ENCODE measurements around the gene TM4SF18.
"Not testable (repeated sequence)": the region's sequence is repeated elsewhere in the genome, so short reads cannot be mapped to it uniquely, and the experiment has no call there.

Gene TM4SF18, protein sequence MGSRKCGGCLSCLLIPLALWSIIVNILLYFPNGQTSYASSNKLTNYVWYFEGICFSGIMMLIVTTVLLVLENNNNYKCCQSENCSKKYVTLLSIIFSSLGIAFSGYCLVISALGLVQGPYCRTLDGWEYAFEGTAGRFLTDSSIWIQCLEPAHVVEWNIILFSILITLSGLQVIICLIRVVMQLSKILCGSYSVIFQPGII

GRCh38 chr3:149333176-149333859, at the start of gene TM4SF18:
Gene TM4SF18, minus strand, starts transcription at chr3:149333636. Its CDS starts 254 bp downstream, at chr3:149333382.
- no peak for DNase-seq

- DNase-seq, result no peak
Observed at GRCh38 chr3:149382518-149382917, 49.1 kb upstream of the TM4SF18 start.

DNA sequence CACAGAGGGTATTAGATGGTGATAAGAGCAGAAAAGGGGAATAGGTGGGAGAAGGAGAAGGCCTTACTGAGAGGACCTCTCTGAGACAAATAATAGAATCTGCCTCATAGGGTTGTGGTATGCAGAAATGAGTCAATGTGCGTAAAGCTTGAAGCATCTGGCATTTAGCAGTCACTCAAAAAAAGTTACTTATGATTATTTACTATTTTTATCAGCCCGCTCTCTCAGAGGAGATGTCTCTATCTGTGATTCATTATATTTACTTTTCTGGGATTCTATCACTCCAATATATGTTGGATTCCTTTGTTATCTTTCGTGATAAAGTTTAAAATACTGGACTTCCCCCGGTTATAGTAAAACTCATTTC, 48.6 kb upstream of the TM4SF18 start:
- DNase-seq, result no peak

DNA sequence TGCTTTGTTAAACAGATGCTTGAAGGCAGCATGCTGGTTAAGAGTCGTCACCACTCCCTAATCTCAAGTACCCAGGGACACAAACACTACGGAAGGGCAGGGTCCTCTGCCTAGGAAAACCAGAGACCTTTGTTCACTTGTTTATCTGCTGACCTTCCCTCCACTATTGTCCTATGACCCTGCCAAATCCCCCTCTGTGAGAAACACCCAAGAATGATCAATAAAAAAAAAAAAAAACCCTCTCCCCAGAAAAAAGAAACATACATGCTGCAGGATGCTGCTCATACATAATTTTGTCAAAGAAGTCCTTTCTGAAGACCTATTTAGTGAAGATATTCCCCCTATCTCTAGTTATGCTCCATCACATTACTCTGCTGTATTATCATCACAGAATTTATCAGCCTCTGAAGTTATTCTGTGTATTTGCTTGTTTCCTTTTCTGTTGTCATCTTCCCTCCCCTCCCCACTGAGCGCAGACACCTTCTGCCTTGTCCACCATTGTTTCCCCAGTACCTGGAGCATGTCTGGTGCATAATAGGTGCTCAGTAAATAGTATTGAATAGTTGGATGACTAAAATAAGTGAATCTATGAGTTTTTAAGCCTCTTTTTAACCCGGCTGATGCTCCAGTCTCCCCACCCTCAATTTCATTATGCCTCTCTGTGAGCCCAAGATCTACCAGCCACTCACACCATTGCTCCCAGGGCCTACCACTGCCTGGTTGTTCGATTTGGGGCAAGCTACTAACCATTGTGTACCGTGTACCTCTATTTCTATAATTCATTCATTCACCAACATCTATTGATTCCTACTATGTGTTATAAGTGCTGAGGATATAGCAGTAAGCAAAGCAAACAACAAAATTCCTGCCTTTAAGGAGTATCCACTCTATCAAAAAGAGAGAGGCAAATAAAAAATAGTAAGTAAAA, 48.0 kb upstream of the TM4SF18 start:
- DNase-seq, result no peak

DNA sequence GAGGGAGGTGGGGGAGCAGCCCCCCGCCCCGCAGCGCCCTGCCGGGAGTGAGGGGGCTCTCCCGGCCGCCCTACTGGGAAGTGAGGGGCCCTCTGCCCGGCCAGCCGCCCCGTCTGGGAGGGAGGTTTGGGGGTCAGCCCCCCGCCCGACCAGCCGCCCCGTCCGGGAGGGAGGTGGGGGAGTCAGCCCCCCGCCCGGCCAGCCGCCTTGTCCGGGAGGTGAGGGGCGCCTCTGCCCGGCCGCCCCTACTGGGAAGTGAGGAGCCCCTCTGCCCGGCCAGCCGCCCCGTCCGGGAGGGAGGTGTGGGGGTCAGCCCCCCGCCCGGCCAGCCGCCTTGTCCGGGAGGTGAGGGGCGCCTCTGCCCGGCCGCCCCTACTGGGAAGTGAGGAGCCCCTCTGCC, 46.8 kb upstream of the TM4SF18 start:
- not testable (repeated sequence) for DNase-seq

DNA sequence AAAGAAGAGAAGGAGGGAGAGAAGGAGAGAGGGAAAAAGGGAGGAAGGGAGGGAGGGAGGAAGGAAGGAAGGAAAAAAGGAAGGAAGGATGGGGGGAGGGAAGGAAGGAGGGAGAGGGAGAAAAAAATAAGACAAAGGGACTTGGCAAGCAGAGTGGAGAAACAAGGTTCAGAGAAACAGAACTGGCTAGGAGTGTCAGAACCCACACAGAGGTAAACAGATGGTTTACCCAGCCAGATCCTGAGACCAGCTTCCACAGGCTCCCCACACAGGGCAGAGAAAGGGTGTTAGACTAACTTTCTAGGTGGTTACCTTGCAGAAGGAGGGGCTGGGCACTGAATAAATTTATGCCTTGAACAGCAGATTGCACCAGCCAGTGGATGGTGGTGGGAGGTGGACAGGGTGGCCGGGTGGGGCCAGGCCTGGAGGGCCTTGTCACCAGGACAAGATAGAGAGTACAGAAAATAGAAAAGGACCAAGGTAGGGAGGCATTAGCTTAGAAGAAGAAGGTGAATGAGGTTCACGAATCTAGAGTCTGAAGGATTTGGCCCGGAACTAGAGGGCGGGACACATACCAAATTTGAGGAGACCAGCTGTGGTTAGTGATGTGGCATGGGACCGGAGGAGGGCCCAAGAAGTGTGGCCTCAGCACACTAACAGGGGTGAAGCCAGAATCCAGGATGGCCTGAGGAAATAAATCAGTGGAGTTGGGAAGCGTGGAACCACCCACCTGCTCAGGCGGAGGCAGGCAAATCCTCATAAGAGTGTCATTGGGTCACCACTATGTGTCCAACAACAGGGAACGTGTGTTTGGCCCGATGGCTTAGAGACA, 45.3 kb upstream of the TM4SF18 start:
- DNase-seq, result no peak

GRCh38 chr3:149377408-149378364, 44.2 kb upstream of the TM4SF18 start, which contains the start of gene TM4SF1:
Gene TM4SF1, minus strand, starts transcription at chr3:149377649. Its CDS starts 102 bp downstream, at chr3:149377547.
- DNase-seq, result no peak

DNA sequence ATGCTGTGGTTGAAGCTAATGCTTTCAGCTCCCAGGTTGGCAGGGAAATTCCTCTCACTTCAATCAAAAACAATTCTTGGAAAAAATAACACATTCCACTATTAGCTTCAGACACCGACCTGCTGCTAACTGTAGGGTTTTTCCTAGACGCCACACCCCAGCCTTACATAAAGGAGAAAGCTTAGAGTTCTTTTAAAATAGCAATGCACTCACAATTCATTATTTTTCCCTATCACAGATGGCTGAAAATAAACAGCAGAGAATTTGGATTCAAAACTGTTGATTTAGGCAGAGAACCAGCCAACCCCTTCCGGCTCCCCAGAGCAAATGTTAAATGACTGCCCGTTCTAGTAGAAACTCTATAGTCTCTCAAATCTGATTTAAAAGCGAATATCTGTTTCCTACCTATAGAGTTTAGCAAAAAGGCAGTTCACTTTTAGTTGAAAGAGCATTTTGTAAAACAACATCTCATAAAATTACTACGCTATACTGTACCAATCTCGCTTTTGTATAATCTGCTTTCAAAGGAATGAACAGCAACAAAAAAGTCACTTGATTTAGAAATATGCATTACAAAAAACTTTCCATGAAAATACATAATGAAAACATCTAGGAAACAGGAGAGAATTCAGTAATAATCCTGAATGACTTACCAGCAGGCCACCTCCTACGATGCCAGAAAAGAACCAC, 43.4 kb upstream of the TM4SF18 start:
- no peak for DNase-seq

- DNase-seq, result no peak
Observed at GRCh38 chr3:149375501-149376196, 42.2 kb upstream of the TM4SF18 start.

DNA sequence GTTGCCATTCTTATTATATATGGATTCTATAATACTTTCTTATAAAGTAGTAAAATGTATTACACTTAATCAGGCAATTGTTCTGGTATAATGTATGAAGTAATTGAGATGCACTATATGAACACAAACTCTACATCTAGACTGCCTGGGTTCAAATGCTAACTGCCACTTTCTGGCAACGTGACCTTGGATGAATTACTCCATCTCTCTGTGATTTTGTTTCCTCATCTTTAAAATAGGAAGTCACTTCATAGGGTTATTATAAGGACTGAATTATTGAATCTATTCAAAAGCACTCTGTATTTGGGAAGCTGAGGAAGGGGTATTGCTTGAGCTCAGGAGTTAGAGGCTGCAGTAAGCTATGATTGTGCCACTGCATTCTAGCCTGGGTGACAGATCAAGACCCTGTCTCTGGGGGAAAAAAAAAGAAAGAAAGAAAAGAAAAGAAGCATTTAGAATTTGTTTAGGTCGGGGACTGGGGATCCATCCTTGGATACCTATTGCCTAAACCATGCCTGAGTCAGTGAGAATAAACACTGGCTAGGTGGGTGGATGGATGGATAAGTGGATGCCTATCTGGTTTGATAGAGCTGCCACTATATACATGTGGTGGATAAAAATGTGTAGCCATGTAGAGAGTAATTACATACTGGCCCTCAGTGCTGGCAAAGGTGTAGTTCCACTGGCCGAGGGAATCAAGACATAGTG, 41.5 kb upstream of the TM4SF18 start:
- no peak for DNase-seq

GRCh38 chr3:149374391-149374790, 41.0 kb upstream of the TM4SF18 start:
- no peak for DNase-seq

- no peak for DNase-seq
Observed at GRCh38 chr3:149373235-149374125, 40.0 kb upstream of the TM4SF18 start.

DNA sequence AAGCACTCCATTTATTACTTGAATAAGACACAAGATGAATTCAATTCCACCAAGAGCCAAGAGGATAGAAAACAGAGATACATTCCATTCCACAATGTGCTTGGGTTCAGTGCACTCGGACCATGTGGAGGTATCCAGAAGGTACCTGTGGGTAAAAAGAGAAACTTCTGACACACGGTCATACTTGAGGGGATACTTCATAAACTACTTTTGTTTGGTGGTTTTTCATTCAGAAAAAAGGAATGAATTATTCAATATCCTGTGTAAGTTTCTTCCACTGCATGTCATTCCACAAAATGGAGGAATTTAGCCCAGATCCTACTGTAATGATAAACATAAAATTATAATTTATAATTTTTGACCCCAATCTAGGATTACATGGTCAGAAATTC, 38.3 kb upstream of the TM4SF18 start:
- DNase-seq, result no peak

DNA sequence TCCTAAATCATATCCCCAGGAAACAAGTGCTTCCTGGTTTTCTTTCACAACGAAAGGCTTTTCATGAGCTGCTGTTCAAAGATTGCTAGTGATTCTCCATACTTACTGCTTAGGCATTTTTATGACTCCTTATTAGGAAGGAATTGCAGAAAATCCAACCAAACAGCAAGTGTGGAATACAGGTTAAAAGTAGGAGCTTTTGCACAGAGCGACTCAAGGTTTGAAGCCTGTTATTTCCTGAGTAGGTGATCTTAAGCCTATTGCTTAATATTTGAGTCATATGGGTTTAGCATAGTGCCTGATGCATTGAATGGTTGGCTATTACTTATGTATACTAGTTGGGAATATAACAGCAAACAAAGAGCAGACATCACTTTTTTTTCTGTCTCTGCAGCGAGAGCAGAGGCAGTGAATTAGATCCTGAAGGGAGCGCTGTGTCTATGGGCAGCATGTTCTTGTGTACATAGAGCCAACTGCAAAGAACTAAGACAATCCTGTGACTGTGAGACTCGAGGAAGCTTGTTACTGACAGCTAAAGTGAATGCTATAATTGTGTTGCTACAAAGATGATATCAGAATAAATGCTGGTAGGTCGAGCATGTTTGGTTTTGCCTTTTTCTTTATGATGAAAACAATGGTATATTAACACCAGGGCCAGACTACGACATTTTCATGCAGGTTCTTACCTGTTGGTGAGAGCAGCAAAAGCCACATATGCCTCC, 37.7 kb upstream of the TM4SF18 start:
- DNase-seq, result no peak

DNA sequence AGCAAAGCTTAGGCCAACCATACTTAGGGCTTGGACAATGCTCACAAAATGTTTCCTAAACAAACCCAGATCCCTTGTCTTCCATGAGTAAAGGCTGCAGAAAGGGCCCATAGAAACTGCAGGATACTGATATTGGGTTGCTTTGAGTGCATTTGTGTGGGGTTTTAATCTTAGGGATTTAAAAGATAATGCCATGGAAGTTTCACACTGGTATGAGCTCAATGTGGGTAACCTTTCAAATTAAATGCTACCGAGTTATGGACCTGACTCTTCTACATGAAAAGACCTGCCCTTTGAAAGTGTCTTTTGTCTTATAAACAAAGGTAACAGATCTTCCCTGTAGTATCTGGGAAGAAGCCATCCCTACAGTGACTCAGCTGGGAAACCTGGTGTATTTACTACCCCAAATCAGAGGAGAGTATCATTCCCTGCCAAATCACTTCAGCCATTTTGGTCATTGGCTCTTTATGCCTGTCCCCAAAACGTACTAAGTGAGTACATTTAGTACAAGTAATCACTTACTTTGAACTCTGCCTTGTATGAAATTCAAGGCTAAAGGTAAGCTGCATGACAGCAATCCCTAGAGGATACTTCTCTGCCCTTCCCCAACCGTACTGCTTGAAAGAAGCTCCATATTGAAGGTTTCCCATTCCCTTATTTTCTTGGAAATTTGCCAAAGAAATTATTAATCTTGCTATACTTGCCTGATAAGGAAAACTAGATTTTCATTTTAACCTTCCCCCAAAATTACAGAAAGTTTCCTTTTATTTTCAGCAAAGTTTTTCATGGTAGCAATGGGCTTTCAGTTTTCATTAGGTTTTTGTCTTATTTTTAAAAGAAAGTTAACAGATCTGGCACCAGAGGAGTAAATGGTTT, 36.8 kb upstream of the TM4SF18 start:
- no peak for DNase-seq

- DNase-seq, result no peak
Observed at GRCh38 chr3:149368674-149369497, 35.5 kb upstream of the TM4SF18 start.

Data from NCI-H2107 (cell line).